HG02840 (cell line): ENCODE results near the gene DCLK1.

Experiments
- ATAC-seq: cut with Tn5 transposase; IDR thresholded peaks from one replicate; pipeline ENCODE4 v1.9.1; 2021; ENCODE audit warnings: mild to moderate bottlenecking, moderate library complexity, moderate number of reproducible peaks; ENCODE audit not compliant: unreplicated experiment, low FRiP score

The DCLK1 gene

DNA sequence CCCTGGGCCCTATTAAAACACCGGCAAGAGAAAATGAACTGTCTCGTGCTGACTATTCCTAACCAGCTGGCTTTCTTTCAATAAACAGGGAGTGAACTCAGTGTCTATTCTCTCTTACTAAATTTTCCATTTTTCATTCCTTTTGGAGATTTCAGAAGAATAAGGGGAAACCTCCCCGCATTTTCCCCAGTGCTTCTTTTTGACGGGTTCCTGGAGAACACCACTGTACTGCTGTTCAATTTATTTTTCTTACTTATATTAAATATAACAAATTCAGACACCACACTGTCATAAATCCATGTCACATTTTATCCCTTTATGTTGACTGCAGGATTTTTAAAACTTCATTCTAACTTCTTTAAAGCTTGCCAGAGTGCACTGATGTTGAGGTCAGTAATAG, 75.8 kb downstream of the DCLK1 start:
- no peak for ATAC-seq

GRCh38 chr13:36054041-36054440, 77.1 kb downstream of the DCLK1 start:
- no peak for ATAC-seq

DNA sequence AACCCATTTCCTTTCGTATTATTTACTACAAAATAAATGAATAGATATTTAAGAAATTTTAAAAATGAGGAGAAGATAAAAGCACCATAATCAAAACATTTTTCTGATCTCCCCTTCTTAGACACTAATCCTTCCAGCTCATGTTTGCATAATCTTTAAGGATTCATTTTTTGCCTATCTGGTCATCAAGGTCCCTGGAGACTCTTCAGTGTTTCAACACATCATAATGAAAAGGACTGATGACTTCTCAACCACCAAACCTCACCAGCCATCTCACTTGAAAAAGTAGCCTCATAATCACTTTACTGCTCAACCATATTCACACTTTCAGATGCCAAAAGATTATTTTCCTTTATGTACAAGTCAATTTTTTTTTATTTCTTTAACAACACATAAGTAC, 80.1 kb downstream of the DCLK1 start:
- ATAC-seq = no peak

DNA sequence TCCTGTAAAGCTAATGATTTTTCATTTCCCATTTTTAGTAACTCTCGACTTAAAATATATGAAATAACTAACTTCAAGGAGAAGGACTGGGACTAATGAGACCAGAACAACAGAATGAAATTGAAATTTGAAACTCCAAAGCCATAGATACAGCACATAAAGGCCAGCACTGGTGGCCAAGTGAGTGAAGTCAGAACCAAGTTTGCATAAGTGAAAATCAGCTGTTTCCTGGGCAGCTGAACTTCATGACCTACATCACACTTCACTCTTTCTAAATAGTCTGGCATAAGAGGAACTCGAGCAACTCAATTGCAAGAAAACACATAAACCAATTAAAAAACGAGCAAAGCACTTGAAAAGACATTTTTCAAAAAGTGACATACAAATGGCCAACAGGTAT, 84.5 kb downstream of the DCLK1 start:
- no peak for ATAC-seq

GRCh38 chr13:36038785-36039555, 92.2 kb downstream of the DCLK1 start:
- no peak for ATAC-seq

GRCh38 chr13:36033035-36033434, 98.1 kb downstream of the DCLK1 start:
- ATAC-seq = no peak

- no peak for ATAC-seq
Observed at GRCh38 chr13:36031490-36031889, 99.7 kb downstream of the DCLK1 start.

GRCh38 chr13:36030670-36031331, 100.4 kb downstream of the DCLK1 start:
- ATAC-seq = no peak

- no peak for ATAC-seq
Observed at GRCh38 chr13:36029166-36029565, 102.0 kb downstream of the DCLK1 start.

DNA sequence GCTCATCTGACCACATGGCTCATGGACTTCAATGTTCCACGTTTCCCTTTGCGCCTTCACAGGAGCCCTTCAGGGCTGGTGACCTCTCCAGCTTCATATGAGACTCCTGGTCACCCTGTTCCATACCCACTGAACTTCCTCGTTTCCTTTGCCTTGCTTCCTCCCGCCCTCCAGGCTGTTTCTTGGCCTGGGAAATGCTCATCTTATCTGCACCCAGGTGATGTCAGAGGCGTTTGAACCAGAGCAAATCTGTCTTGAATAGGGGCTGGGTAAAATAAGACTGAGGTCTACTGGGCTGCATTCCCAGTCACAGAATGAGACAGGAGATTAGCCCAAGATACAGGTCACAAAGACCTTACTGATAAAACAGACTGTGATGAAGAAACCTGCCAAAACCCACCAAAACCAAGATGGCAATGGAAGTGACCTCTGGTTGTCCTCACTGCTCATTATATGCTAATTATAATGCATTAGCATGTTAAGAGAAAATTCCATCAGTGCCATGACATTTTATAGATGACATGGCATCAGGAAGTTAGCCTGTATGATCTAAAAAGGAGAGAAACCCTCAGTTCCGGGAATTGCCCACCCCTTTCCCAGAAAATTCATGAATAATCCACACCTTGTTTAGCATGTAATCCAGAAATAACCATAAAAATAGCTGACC, 102.7 kb downstream of the DCLK1 start:
- ATAC-seq = no peak

GRCh38 chr13:36026531-36026930, 104.7 kb downstream of the DCLK1 start:
- ATAC-seq = no peak

DNA sequence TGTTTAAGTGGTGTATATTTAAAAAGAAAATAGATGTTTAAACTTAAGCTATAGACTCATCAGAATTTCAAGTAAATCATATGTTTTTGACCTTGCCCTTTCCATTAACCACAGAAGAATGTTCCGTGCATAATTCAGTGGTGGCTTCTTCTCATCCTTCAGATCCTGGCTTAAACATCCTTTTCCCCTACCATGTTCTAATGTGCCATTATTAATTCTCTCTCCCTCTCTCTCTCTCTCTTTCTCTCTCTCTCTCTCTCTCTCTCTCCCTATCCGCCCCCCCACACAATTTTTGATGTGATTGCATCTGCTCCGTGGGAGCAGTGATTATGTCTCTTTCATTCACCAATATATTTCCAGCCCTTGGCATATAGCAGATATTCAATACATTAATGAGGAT, 116.4 kb downstream of the DCLK1 start:
- no peak for ATAC-seq

GRCh38 chr13:36006894-36007675, 124.1 kb downstream of the DCLK1 start:
- ATAC-seq = no peak

- ATAC-seq = no peak
Observed at GRCh38 chr13:36006347-36006746, 124.8 kb downstream of the DCLK1 start.

DNA sequence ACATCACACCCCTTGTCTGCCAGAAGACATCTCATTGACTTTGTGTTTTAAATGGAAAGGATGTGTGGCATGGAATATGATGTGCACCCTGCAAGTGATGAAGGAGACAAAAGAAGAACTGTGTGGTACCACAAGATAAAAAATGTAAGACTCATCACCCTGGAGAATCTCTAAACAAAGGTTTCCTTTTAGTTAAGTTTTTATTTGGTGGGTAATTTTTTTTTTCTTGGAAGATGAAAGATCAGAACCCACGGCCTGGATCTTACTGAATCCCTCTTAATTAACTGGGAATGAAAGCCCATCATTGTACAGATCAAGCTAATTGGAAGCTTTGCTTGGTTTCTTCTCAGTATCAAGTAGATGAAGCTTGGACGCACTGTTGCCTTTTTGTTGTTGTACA, 129.6 kb downstream of the DCLK1 start:
- ATAC-seq = no peak

DNA sequence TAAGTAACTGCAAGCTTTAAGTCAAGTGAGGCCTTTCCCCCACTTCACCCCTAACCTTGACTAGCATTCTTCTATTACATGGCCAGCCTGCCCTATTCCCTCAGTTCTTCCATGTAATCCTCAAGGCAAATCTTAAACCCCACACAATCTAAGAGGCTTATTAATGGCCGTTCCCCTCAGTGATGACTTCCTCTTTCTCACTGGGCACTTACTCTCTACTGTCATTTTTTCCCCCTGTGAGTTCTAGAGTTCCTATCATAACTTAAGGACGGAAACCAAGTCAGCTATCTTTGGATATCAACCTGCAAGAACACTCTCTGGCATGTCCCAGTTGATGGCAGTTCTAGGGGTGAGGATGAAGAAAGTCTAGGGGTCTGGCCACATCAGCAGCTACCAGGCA, 131.2 kb downstream of the DCLK1 start:
- no peak for ATAC-seq

DNA sequence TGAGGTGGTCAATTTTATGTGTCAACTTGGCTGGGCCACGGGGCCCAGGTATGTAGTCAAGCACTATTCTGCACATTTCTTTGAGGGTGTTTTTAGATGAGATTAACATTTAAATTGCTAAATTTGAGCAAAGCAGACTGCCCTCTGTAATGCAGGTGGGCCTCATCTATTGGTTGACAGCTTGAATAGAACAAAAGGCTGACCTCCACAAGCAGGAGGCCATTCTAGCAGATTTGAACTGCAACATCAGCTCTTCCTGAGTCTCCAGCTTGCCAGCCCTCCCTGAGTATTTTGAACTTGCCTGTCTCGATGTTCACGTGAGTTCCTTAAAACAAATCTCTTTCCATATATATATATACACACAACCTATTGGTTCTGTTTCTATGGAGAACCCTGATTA, 134.8 kb downstream of the DCLK1 start:
- no peak for ATAC-seq

- no peak for ATAC-seq
Observed at GRCh38 chr13:35995136-35995535, 136.0 kb downstream of the DCLK1 start.

GRCh38 chr13:35994131-35994966, 136.8 kb downstream of the DCLK1 start:
- ATAC-seq = no peak

DNA sequence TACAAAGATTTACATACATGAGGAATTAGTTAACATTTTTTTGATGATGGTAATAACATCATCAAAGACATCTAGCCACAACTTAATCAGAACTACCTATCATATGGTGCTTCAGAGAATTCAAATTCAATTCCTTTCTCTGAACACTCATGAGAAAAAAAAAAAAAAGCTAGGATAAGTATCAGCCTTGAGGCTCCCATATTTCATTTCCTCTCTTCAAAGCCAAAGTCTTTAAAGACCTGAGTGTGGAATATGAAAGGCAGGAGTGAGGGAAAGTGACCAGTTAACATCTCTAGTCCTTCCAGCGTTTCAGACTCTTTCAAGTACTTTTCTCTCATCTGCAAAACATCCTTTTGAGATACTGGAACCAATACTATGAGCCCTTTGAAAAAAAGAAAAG, 137.5 kb downstream of the DCLK1 start:
- ATAC-seq = no peak
